ENCODE data around the gene MTHFD2. TPM values are rescaled to one million over a fixed set of nuclear protein-coding genes. Genes with fewer than 3 reads are reported as not detected.
A peak's percentile ranks its signal among the peaks of the same experiment; 100 is the strongest.

Gene MTHFD2
- total RNA-seq, 1 donor: 268 TPM

GRCh38 chr2:74233648-74234047 lies 35.2 kb downstream of the MTHFD2 start:
- Histone ChIP-seq H4K20me1 (ENCODE audit: insufficient read depth, low read length) (no peaks in the 10 kb centered on the region), H3K4me1 (ENCODE audit: insufficient read depth, low read length) (no peaks in the 10 kb centered on the region), H3K4me2 (ENCODE audit: insufficient read depth, low read length) (no peak overlapping the region), H3K9me3 (ENCODE audit: low read depth, low read length) (no peaks in the 10 kb centered on the region), H3K4me3 (ENCODE audit: insufficient read depth, low read length) (no peak overlapping the region), H3K79me2 (ENCODE audit: insufficient read depth, low read length) (no peaks in the 10 kb centered on the region), H3K27ac (ENCODE audit: low read depth, low read length) (no peak overlapping the region), H3K36me3 (ENCODE audit: insufficient read depth, low read length) (no peaks in the 10 kb centered on the region), H3K27me3 (ENCODE audit: insufficient read depth, low read length) (no peaks in the 10 kb centered on the region), H2AFZ (ENCODE audit: low read length) (no peak overlapping the region)
- no peak for TF ChIP-seq CTCF (IDR thresholded peaks at IDR 0.05; ENCODE audit: extremely low read depth, low read depth, low read length)
- DNase-seq (ENCODE audit: insufficient read length, low spot score, missing footprints): no peak

- Histone ChIP-seq H3K27ac (ENCODE audit: low read depth, low read length) (no peak overlapping the region), H3K27me3 (ENCODE audit: insufficient read depth, low read length) (no peaks in the 10 kb centered on the region), H2AFZ (ENCODE audit: low read length) (no peak overlapping the region), H3K9me3 (ENCODE audit: low read depth, low read length) (peaks cover 5% of the 10 kb centered on the region), H3K4me3 (ENCODE audit: insufficient read depth, low read length) (no peak overlapping the region), H3K4me2 (ENCODE audit: insufficient read depth, low read length) (no peak overlapping the region), H3K79me2 (ENCODE audit: insufficient read depth, low read length) (no peaks in the 10 kb centered on the region), H3K4me1 (ENCODE audit: insufficient read depth, low read length) (no peaks in the 10 kb centered on the region), H3K36me3 (ENCODE audit: insufficient read depth, low read length) (no peaks in the 10 kb centered on the region), H4K20me1 (ENCODE audit: insufficient read depth, low read length) (no peaks in the 10 kb centered on the region)
- no peak for TF ChIP-seq CTCF (IDR thresholded peaks at IDR 0.05; ENCODE audit: extremely low read depth, low read depth, low read length)
- peak; percentile 26 for DNase-seq (ENCODE audit: insufficient read length, low spot score, missing footprints)
These were observed 36.6 kb downstream of the MTHFD2 start for GRCh38 chr2:74235041-74235440.

GRCh38 chr2:74238879-74239278 lies 40.5 kb downstream of the MTHFD2 start:
- no peak overlapping the region for H2AFZ ChIP-seq (ENCODE audit: low read length)
- peak; percentile 68 for DNase-seq (ENCODE audit: insufficient read length, low spot score, missing footprints)
- H3K4me2 ChIP-seq (ENCODE audit: insufficient read depth, low read length): no peak overlapping the region
- TF ChIP-seq CTCF (IDR thresholded peaks at IDR 0.05; ENCODE audit: extremely low read depth, low read depth, low read length): no peak
- H3K4me1 ChIP-seq (ENCODE audit: insufficient read depth, low read length): no peaks in the 10 kb centered on the region
- H3K27me3 ChIP-seq (ENCODE audit: insufficient read depth, low read length): no peaks in the 10 kb centered on the region
- H3K27ac ChIP-seq (ENCODE audit: low read depth, low read length): no peak overlapping the region
- H3K9me3 ChIP-seq (ENCODE audit: low read depth, low read length): peaks cover 5% of the 10 kb centered on the region
- no peaks in the 10 kb centered on the region for H3K79me2 ChIP-seq (ENCODE audit: insufficient read depth, low read length)
- no peaks in the 10 kb centered on the region for H4K20me1 ChIP-seq (ENCODE audit: insufficient read depth, low read length)
- no peaks in the 10 kb centered on the region for H3K36me3 ChIP-seq (ENCODE audit: insufficient read depth, low read length)
- H3K4me3 ChIP-seq (ENCODE audit: insufficient read depth, low read length): no peak overlapping the region

DNA sequence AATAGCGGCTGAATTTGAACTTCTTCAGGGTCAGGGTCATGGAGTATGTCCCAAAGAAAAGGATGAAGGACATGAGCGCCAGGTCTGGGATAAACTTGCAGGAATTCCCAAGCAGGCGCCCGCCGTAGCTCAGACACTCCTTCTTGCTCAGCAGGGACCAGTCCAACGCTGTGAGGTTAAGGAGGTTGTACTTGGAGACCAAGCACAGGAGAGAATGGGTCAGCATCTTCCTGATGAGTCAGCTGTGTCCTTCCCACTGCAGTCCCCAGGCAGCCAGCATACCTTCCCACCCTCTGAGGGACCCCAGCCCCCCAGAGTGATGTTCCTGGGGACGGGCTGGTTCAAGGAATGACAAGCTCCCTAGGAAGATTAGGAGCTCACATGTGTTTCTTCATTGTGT lies 40.9 kb downstream of the MTHFD2 start:
- H3K4me3 ChIP-seq (ENCODE audit: insufficient read depth, low read length): no peak overlapping the region
- no peaks in the 10 kb centered on the region for H3K36me3 ChIP-seq (ENCODE audit: insufficient read depth, low read length)
- H3K27me3 ChIP-seq (ENCODE audit: insufficient read depth, low read length): no peaks in the 10 kb centered on the region
- DNase-seq (ENCODE audit: insufficient read length, low spot score, missing footprints): no peak
- H4K20me1 ChIP-seq (ENCODE audit: insufficient read depth, low read length): no peaks in the 10 kb centered on the region
- H3K4me2 ChIP-seq (ENCODE audit: insufficient read depth, low read length): no peak overlapping the region
- H2AFZ ChIP-seq (ENCODE audit: low read length): no peak overlapping the region
- TF ChIP-seq CTCF (IDR thresholded peaks at IDR 0.05; ENCODE audit: extremely low read depth, low read depth, low read length): no peak
- H3K9me3 ChIP-seq (ENCODE audit: low read depth, low read length): peaks cover 5% of the 10 kb centered on the region
- no peak overlapping the region for H3K27ac ChIP-seq (ENCODE audit: low read depth, low read length)
- H3K79me2 ChIP-seq (ENCODE audit: insufficient read depth, low read length): no peaks in the 10 kb centered on the region
- no peaks in the 10 kb centered on the region for H3K4me1 ChIP-seq (ENCODE audit: insufficient read depth, low read length)

All from osteoblast (primary cell).